WTC11 (cell line): ENCODE measurements around the gene ITLN1. TPM values are rescaled to one million over a fixed set of nuclear protein-coding genes. Genes with fewer than 3 reads are reported as not detected.
"Not testable (repeated sequence)": the region's sequence is repeated elsewhere in the genome, so short reads cannot be mapped to it uniquely, and the experiment has no call there.

ENCODE experiments used
- ATAC-seq: fragments of 200-7000 bp; cut with Tn5 transposase; 2 replicates; pipeline ENCODE4 v1.10.0; 2021; ENCODE audit warnings: mild to moderate bottlenecking, moderate library complexity
- CTCF ChIA-PET: fragments of 300-600 bp; sonication (Branson Sonifier 250); formaldehyde crosslinking; loops from one replicate; lab custom pipeline; 2021; ENCODE audit warnings: antibody characterized with exemption; lab: Charles Lee
- POLR2A ChIA-PET: fragments of 350-600 bp; sonication (Branson Sonifier 250); formaldehyde crosslinking; loops from one replicate; lab custom pipeline; 2021; ENCODE audit warnings: antibody characterized with exemption; lab: Charles Lee
- DNase-seq: peaks from one replicate; pipeline ENCODE4 v3.0.0; 2021; ENCODE audit warnings: low spot score
- H3K27ac Mint-ChIP-seq: 2 replicates; pipeline ENCODE4 v1.8.0; 2021; ENCODE audit warnings: mixed read lengths
- H3K27me3 Mint-ChIP-seq: 2 replicates; pipeline ENCODE4 v1.8.0; 2021; ENCODE audit warnings: low read depth, mild to moderate bottlenecking, moderate library complexity, mixed read lengths
- H3K36me3 Mint-ChIP-seq: 2 replicates; pipeline ENCODE4 v1.8.0; 2021; ENCODE audit warnings: mixed read lengths
- H3K4me1 Mint-ChIP-seq: 2 replicates; pipeline ENCODE4 v1.8.0; 2022; ENCODE audit warnings: mixed read lengths
- H3K4me3 Mint-ChIP-seq: 2 replicates; pipeline ENCODE4 v1.8.0; 2021; ENCODE audit warnings: mild to moderate bottlenecking, moderate library complexity, mixed read lengths
- H3K9me3 Mint-ChIP-seq: 2 replicates; pipeline ENCODE4 v1.8.0; 2021; ENCODE audit warnings: mixed read lengths
- ARID4B ChIP-seq: sonication (generic); formaldehyde crosslinking; IDR thresholded peaks from 2 replicates; pipeline ENCODE4 v1.8.0; 2023; ENCODE audit warnings: missing genetic modification reagents, mild to moderate bottlenecking, borderline replicate concordance
- CREB1 ChIP-seq: sonication (generic); formaldehyde crosslinking; IDR thresholded peaks from 2 replicates; pipeline ENCODE4 v1.8.0; 2023; ENCODE audit warnings: mild to moderate bottlenecking, missing genetic modification reagents
- E2F1 ChIP-seq: sonication (generic); formaldehyde crosslinking; IDR thresholded peaks from 2 replicates; pipeline ENCODE4 v1.8.0; 2022; ENCODE audit warnings: mild to moderate bottlenecking, missing genetic modification reagents
- ESRRA ChIP-seq: sonication (generic); formaldehyde crosslinking; IDR thresholded peaks from 2 replicates; pipeline ENCODE4 v1.8.1; 2022; ENCODE audit warnings: mild to moderate bottlenecking, missing genetic modification reagents, borderline replicate concordance
- ETV6 ChIP-seq: sonication (generic); formaldehyde crosslinking; IDR thresholded peaks from 2 replicates; pipeline ENCODE4 v1.8.1; 2022; ENCODE audit warnings: mild to moderate bottlenecking, missing genetic modification reagents
- HMGA2 ChIP-seq: fragments of 250-450 bp; sonication (Bioruptor Pico); IDR thresholded peaks from 2 replicates; pipeline ENCODE4 v1.4.0; 2021; ENCODE audit warnings: mild to moderate bottlenecking, moderate library complexity
- JUN ChIP-seq: sonication (generic); formaldehyde crosslinking; IDR thresholded peaks from 2 replicates; pipeline ENCODE4 v1.8.0; 2023; ENCODE audit warnings: mild to moderate bottlenecking, missing genetic modification reagents
- KAT7 ChIP-seq: sonication (generic); formaldehyde crosslinking; IDR thresholded peaks from 2 replicates; pipeline ENCODE4 v1.8.1; 2023; ENCODE audit warnings: missing genetic modification reagents, mild to moderate bottlenecking, borderline replicate concordance
- MYBL2 ChIP-seq: sonication (generic); formaldehyde crosslinking; IDR thresholded peaks from 2 replicates; pipeline ENCODE4 v1.8.1; 2023; ENCODE audit warnings: mild to moderate bottlenecking, moderate library complexity, missing genetic modification reagents
- NFATC4 ChIP-seq: fragments of 250-450 bp; sonication (Bioruptor Pico); IDR thresholded peaks from 2 replicates; pipeline ENCODE4 v1.9.0; 2021; ENCODE audit warnings: mild to moderate bottlenecking
- NR3C1 ChIP-seq: sonication (generic); formaldehyde crosslinking; conservative IDR thresholded peaks from 2 replicates; pipeline ENCODE4 v1.8.1; 2023; ENCODE audit warnings: low read depth, mild to moderate bottlenecking, missing genetic modification reagents
- SOX15 ChIP-seq: fragments of 250-450 bp; sonication (Bioruptor Pico); IDR thresholded peaks from 2 replicates; pipeline ENCODE4 v1.9.0; 2021; ENCODE audit warnings: mild to moderate bottlenecking
- STAT6 ChIP-seq: sonication (generic); formaldehyde crosslinking; conservative IDR thresholded peaks from 2 replicates; pipeline ENCODE4 v1.8.1; 2023; ENCODE audit warnings: mild to moderate bottlenecking, low read depth, missing genetic modification reagents, moderate library complexity
- TCF7 ChIP-seq: sonication (generic); formaldehyde crosslinking; IDR thresholded peaks from 2 replicates; pipeline ENCODE4 v1.8.0; 2022; ENCODE audit warnings: mild to moderate bottlenecking, low read depth, missing genetic modification reagents, moderate library complexity
- ZNF317 ChIP-seq: sonication (generic); formaldehyde crosslinking; IDR thresholded peaks from 2 replicates; pipeline ENCODE4 v1.8.1; 2023; ENCODE audit warnings: low read depth, mild to moderate bottlenecking, moderate library complexity, missing genetic modification reagents, borderline replicate concordance
- ZNF425 ChIP-seq: fragments of 250-450 bp; sonication (Bioruptor Pico); conservative IDR thresholded peaks from 2 replicates; pipeline ENCODE4 v1.9.0; 2021; ENCODE audit warnings: mild to moderate bottlenecking
- total RNA-seq: library from RNA; stranded (reverse); gene quantifications from 3 replicates; pipeline ENCODE4 v1.2.3, GENCODE V29; 2021
- TF ChIP-seq, protein P1 (sequence below): sonication (generic); formaldehyde crosslinking; IDR thresholded peaks from 2 replicates; pipeline ENCODE4 v1.8.1; 2023; ENCODE audit warnings: mild to moderate bottlenecking, missing genetic modification reagents
- TF ChIP-seq, protein P2 (sequence below): sonication (generic); formaldehyde crosslinking; IDR thresholded peaks from 2 replicates; pipeline ENCODE4 v1.8.0; 2023; ENCODE audit warnings: mild to moderate bottlenecking, missing genetic modification reagents

ITLN1 gene
- total RNA-seq, 1 experiment from 2014 or later = not detected

DNA sequence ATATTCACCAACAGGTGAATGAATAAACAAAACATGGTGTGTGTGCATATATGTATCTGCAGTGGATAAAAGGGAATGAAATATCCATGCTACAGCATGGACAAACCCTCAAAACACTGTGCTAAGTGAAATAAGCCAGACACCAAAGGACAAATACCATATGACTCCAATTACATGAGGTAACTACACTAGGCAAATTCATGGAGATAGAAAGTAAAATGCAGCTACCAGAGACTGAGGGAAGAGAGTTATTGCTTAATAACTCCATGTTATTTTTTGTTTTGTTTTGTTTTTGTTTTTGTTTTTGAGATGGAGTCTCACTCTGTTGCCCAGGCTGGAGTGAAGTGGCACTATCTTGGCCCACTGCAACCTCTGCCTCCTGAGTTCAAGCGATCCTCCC lies 2.4 kb downstream of the ITLN1 start:
- DNase-seq = no peak
- no peaks in the 10 kb centered on the region; the same call in 1 of the 2 replicates for H3K27me3 Mint-ChIP-seq
- no peaks in the 10 kb centered on the region for H3K36me3 Mint-ChIP-seq
- TF ChIP-seq, protein P1, sequence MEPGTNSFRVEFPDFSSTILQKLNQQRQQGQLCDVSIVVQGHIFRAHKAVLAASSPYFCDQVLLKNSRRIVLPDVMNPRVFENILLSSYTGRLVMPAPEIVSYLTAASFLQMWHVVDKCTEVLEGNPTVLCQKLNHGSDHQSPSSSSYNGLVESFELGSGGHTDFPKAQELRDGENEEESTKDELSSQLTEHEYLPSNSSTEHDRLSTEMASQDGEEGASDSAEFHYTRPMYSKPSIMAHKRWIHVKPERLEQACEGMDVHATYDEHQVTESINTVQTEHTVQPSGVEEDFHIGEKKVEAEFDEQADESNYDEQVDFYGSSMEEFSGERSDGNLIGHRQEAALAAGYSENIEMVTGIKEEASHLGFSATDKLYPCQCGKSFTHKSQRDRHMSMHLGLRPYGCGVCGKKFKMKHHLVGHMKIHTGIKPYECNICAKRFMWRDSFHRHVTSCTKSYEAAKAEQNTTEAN (CRISPR knock-in tag) = no peak
- TF ChIP-seq ZNF317 (CRISPR knock-in tag) = no peak
- TF ChIP-seq JUN (CRISPR knock-in tag) = no peak
- TF ChIP-seq KAT7 (CRISPR knock-in tag) = no peak
- TF ChIP-seq ARID4B (CRISPR knock-in tag) = no peak
- TF ChIP-seq ESRRA (CRISPR knock-in tag) = no peak
- no peak for TF ChIP-seq E2F1 (CRISPR knock-in tag)
- TF ChIP-seq HMGA2 (CRISPR knock-in tag) = no peak
- ATAC-seq = no peak
- H3K9me3 Mint-ChIP-seq = no peaks in the 10 kb centered on the region
- POLR2A ChIA-PET = no interaction called here
- H3K4me1 Mint-ChIP-seq = peaks cover 2% of the 10 kb centered on the region; the same call in 1 of the 2 replicates
- no peak overlapping the region for H3K4me3 Mint-ChIP-seq
- CTCF ChIA-PET = interaction anchor here (1.1 to 1.5 kb wide), 2 partner anchors 61 to 69 kb away, joined by 3 to 4 read pairs; no protein-coding TSS in a partner anchor
- no peak overlapping the region for H3K27ac Mint-ChIP-seq

- H3K36me3 Mint-ChIP-seq, CTCF ChIA-PET: not testable (repeated sequence)
Measured at GRCh38 chr1:160881264-160881663, 3.7 kb downstream of the ITLN1 start.

GRCh38 chr1:160880216-160880615 lies 4.8 kb downstream of the ITLN1 start:
- Mint-ChIP-seq H3K9me3 (no peaks in the 10 kb centered on the region), H3K27me3 (no peaks in the 10 kb centered on the region; the same call in 1 of the 2 replicates), H3K36me3 (no peaks in the 10 kb centered on the region), H3K4me3 (no peak overlapping the region), H3K4me1 (peaks cover 6% of the 10 kb centered on the region), H3K27ac (no peak overlapping the region)
- ChIA-PET CTCF (interaction anchor here (1.6 to 2.2 kb wide), 2 partner anchors 103 to 110 kb away, joined by 6 read pairs; no protein-coding TSS in a partner anchor), POLR2A (no interaction called here)
- ATAC-seq = no peak
- no peak for DNase-seq
- TF ChIP-seq TCF7 = no peak
- no peak for TF ChIP-seq NR3C1 (CRISPR knock-in tag)
- no peak for TF ChIP-seq MYBL2
- TF ChIP-seq, protein P2, sequence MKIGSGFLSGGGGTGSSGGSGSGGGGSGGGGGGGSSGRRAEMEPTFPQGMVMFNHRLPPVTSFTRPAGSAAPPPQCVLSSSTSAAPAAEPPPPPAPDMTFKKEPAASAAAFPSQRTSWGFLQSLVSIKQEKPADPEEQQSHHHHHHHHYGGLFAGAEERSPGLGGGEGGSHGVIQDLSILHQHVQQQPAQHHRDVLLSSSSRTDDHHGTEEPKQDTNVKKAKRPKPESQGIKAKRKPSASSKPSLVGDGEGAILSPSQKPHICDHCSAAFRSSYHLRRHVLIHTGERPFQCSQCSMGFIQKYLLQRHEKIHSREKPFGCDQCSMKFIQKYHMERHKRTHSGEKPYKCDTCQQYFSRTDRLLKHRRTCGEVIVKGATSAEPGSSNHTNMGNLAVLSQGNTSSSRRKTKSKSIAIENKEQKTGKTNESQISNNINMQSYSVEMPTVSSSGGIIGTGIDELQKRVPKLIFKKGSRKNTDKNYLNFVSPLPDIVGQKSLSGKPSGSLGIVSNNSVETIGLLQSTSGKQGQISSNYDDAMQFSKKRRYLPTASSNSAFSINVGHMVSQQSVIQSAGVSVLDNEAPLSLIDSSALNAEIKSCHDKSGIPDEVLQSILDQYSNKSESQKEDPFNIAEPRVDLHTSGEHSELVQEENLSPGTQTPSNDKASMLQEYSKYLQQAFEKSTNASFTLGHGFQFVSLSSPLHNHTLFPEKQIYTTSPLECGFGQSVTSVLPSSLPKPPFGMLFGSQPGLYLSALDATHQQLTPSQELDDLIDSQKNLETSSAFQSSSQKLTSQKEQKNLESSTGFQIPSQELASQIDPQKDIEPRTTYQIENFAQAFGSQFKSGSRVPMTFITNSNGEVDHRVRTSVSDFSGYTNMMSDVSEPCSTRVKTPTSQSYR = no peak
- no peak for TF ChIP-seq SOX15
- TF ChIP-seq NFATC4 = no peak
- TF ChIP-seq CREB1 = no peak
- TF ChIP-seq ETV6 (CRISPR knock-in tag) = no peak
- TF ChIP-seq STAT6 (CRISPR knock-in tag) = no peak
- TF ChIP-seq ZNF425 = no peak

More at GRCh38 chr1:160881264-160881663, 3.7 kb downstream of the ITLN1 start:
- H3K27me3 Mint-ChIP-seq, H3K4me3 Mint-ChIP-seq, H3K4me1 Mint-ChIP-seq, ATAC-seq, DNase-seq, H3K9me3 Mint-ChIP-seq, H3K27ac Mint-ChIP-seq, POLR2A ChIA-PET: not testable (repeated sequence)
